ENCODE data around the gene EFNB1. TPM values are rescaled to one million over a fixed set of nuclear protein-coding genes. Genes with fewer than 3 reads are reported as not detected.
"Not testable (repeated sequence)": the region's sequence is repeated elsewhere in the genome, so short reads cannot be mapped to it uniquely, and the experiment has no call there.

The EFNB1 gene
- total RNA-seq (2022) (5.7 and 7.0 TPM in 2 replicates), Bru-seq, nascent RNA (percentile 41 among the genes with signal in this experiment), BruChase-seq, experiment 1, labeled RNA remaining after a 2-hour chase (percentile 47 among the genes with signal in this experiment), BruChase-seq, experiment 2, labeled RNA remaining after a 6-hour chase (percentile 47 among the genes with signal in this experiment)
- long read RNA-seq, transcript EFNB1-201 (5 exons, 3,314 nt), result major isoform, 5 of 7 reads
- long read RNA-seq, partial matches to known transcripts, result 2 of 7 reads
- long read RNA-seq, other reads (novel, unspliced or antisense), result 0 of 7 reads

- Histone ChIP-seq H3K36me3 (ENCODE audit: control insufficient read depth, insufficient read depth, low read length) (no peaks in the 10 kb centered on the region), H3K4me1 (no peaks in the 10 kb centered on the region), H3K4me3 (ENCODE audit: low read depth, low read length) (peak within 1 kb of the TSS; percentile 70), H3K27me3 (replicated peaks; ENCODE audit: control insufficient read depth, insufficient read depth, low read length) (no peaks in the 10 kb centered on the region), H3K9me3 (no peaks in the 10 kb centered on the region)
- peak; percentile 89 to 92 for DNase-seq
- H3K27ac Mint-ChIP-seq (ENCODE audit: unreplicated experiment), result no peak within 1 kb of the TSS
- no peaks in the 10 kb centered on the region for H3K9me3 Mint-ChIP-seq (ENCODE audit: unreplicated experiment)
- H3K27me3 Mint-ChIP-seq (ENCODE audit: insufficient read depth, unreplicated experiment), result no peaks in the 10 kb centered on the region
- intact Hi-C loops (cut with micrococcal nuclease; ENCODE audit: unreplicated experiment), result loop anchor here (1.0 to 5.0 kb wide), 7 partner anchors 68 to 558 kb away; no protein-coding TSS in a partner anchor
- no peaks in the 10 kb centered on the region for H3K4me1 Mint-ChIP-seq (ENCODE audit: low read depth, unreplicated experiment)
- TSS peak; percentile 62 for BruUV-seq (replicated peaks)
- peak within 1 kb of the TSS; percentile 83 for H3K4me3 Mint-ChIP-seq (ENCODE audit: unreplicated experiment)
- CTCF ChIA-PET, result interaction anchor here (0.6 to 2.5 kb wide), 14 partner anchors 8 to 558 kb away, joined by 3 to 31 read pairs (median 4); no protein-coding TSS in a partner anchor
- no peaks in the 10 kb centered on the region for H3K36me3 Mint-ChIP-seq (ENCODE audit: insufficient read depth, unreplicated experiment)
- TF ChIP-seq CTCF (IDR thresholded peaks at IDR 0.05; ENCODE audit: insufficient read depth in 1 of 2, low read depth in 1 of 2, low read length in 1 of 2, severe bottlenecking in 1 of 2, unreplicated experiment in 1 of 2), result no peak
- POLR2A ChIA-PET, result interaction anchor here (0.5 to 1.4 kb wide), 12 partner anchors 13 to 821 kb away, joined by 3 to 7 read pairs (median 4); partner anchors contain the start of genes EDA and PJA1
Observed at GRCh38 chrX:68828740-68829581, at the start of gene EFNB1. EFNB1 (plus strand) TSS chrX:68829021; CDS start chrX:68829777, 756 bp downstream.

GRCh38 chrX:68781295-68781694 lies 47.5 kb upstream of the EFNB1 start:
- DNase-seq; H3K4me1 Mint-ChIP-seq (ENCODE audit: low read depth, unreplicated experiment): not testable (repeated sequence)
- peaks cover 18% of the 10 kb centered on the region for H3K27me3 Mint-ChIP-seq (ENCODE audit: insufficient read depth, unreplicated experiment)

GRCh38 chrX:68784816-68785215 lies 44.0 kb upstream of the EFNB1 start:
- H3K4me3 ChIP-seq (ENCODE audit: low read depth, low read length), result no peak overlapping the region
- H3K36me3 ChIP-seq (ENCODE audit: control insufficient read depth, insufficient read depth, low read length), result no peaks in the 10 kb centered on the region
- CTCF ChIA-PET, result no interaction called here
- Mint-ChIP-seq H3K27me3 (ENCODE audit: insufficient read depth, unreplicated experiment) (peaks cover 8% of the 10 kb centered on the region), H3K4me3 (ENCODE audit: unreplicated experiment) (no peak overlapping the region), H3K4me1 (ENCODE audit: low read depth, unreplicated experiment) (no peaks in the 10 kb centered on the region), H3K36me3 (ENCODE audit: insufficient read depth, unreplicated experiment) (no peaks in the 10 kb centered on the region), H3K27ac (ENCODE audit: unreplicated experiment) (no peak overlapping the region), H3K9me3 (ENCODE audit: unreplicated experiment) (no peaks in the 10 kb centered on the region)
- no peak for TF ChIP-seq CTCF (IDR thresholded peaks at IDR 0.05; ENCODE audit: insufficient read depth in 1 of 2, low read depth in 1 of 2, low read length in 1 of 2, severe bottlenecking in 1 of 2, unreplicated experiment in 1 of 2)
- H3K9me3 ChIP-seq, result no peaks in the 10 kb centered on the region
- POLR2A ChIA-PET, result no interaction called here
- no peaks in the 10 kb centered on the region for H3K4me1 ChIP-seq
- BruUV-seq (replicated peaks), result no TSS peak
- intact Hi-C loops (cut with micrococcal nuclease; ENCODE audit: unreplicated experiment), result no loop called here
- DNase-seq, result no peak
- no peaks in the 10 kb centered on the region for H3K27me3 ChIP-seq (replicated peaks; ENCODE audit: control insufficient read depth, insufficient read depth, low read length)

More at GRCh38 chrX:68781295-68781694, 47.5 kb upstream of the EFNB1 start:
- H3K9me3 Mint-ChIP-seq (ENCODE audit: unreplicated experiment); H3K4me1 ChIP-seq; H3K27me3 ChIP-seq (replicated peaks; ENCODE audit: control insufficient read depth, insufficient read depth, low read length); H3K36me3 Mint-ChIP-seq (ENCODE audit: insufficient read depth, unreplicated experiment); intact Hi-C loops (cut with micrococcal nuclease; ENCODE audit: unreplicated experiment); H3K4me3 ChIP-seq (ENCODE audit: low read depth, low read length); H3K27ac Mint-ChIP-seq (ENCODE audit: unreplicated experiment); H3K4me3 Mint-ChIP-seq (ENCODE audit: unreplicated experiment); H3K36me3 ChIP-seq (ENCODE audit: control insufficient read depth, insufficient read depth, low read length); CTCF ChIA-PET; H3K9me3 ChIP-seq; POLR2A ChIA-PET; BruUV-seq (replicated peaks): not testable (repeated sequence)

- POLR2A ChIA-PET; H3K4me3 Mint-ChIP-seq (ENCODE audit: unreplicated experiment); H3K36me3 Mint-ChIP-seq (ENCODE audit: insufficient read depth, unreplicated experiment); H3K4me1 ChIP-seq; CTCF ChIA-PET; H3K27me3 ChIP-seq (replicated peaks; ENCODE audit: control insufficient read depth, insufficient read depth, low read length); H3K36me3 ChIP-seq (ENCODE audit: control insufficient read depth, insufficient read depth, low read length); H3K27me3 Mint-ChIP-seq (ENCODE audit: insufficient read depth, unreplicated experiment); H3K4me1 Mint-ChIP-seq (ENCODE audit: low read depth, unreplicated experiment); H3K27ac Mint-ChIP-seq (ENCODE audit: unreplicated experiment); H3K4me3 ChIP-seq (ENCODE audit: low read depth, low read length); H3K9me3 Mint-ChIP-seq (ENCODE audit: unreplicated experiment); DNase-seq; BruUV-seq (replicated peaks); H3K9me3 ChIP-seq; intact Hi-C loops (cut with micrococcal nuclease; ENCODE audit: unreplicated experiment): not testable (repeated sequence)
Observed at GRCh38 chrX:68786581-68786980, 42.2 kb upstream of the EFNB1 start.

Data from Caco-2 (cell line).